Uterus (tissue), 4 donors: ENCODE data around the gene SLC33A1. TPM values are rescaled to one million over a fixed set of nuclear protein-coding genes. Genes with fewer than 3 reads are reported as not detected.
"Not testable (repeated sequence)": the region's sequence is repeated elsewhere in the genome, so short reads cannot be mapped to it uniquely, and the experiment has no call there.

ENCODE experiments used
- DNase-seq, 2 donors: peaks; one replicate each; pipeline ENCODE4 v3.0.0-alpha.2; 2019 to 2020
- H3K27ac ChIP-seq, 2 donors: fragments of 200-600 bp; sonication (generic); 1 replicate in 1 of 2; 2 replicates in 1 of 2; pipeline ENCODE4 v1.5.1; 2016 to 2018
- H3K27me3 ChIP-seq, 2 donors: fragments of 200-600 bp; sonication (generic); one replicate each; pipeline ENCODE4 v1.5.1; 2018 to 2019; ENCODE audit warnings: control low read depth in 1 of 2
- H3K36me3 ChIP-seq, 2 donors: fragments of 200-600 bp; sonication (generic); one replicate each; pipeline ENCODE4 v1.5.1; 2019; ENCODE audit warnings: control low read depth in 1 of 2
- H3K4me1 ChIP-seq, 2 donors: fragments of 200-600 bp; sonication (generic); one replicate each; pipeline ENCODE4 v1.5.1; 2018 to 2019; ENCODE audit warnings: control low read depth in 1 of 2
- H3K4me3 ChIP-seq, 2 donors: fragments of 200-600 bp; sonication (generic); 1 replicate in 1 of 2; 2 replicates in 1 of 2; pipeline ENCODE4 v1.5.1; 2018 to 2019; ENCODE audit warnings: mild to moderate bottlenecking in 1 of 2
- H3K9me3 ChIP-seq, 2 donors: fragments of 200-600 bp; sonication (generic); one replicate each; pipeline ENCODE4 v1.5.1; 2019; ENCODE audit warnings: control low read depth in 1 of 2
- CTCF ChIP-seq, 4 experiments: fragments of 200-600 bp in 2 of 4; fragments of 450-650 bp in 2 of 4; sonication (generic) in 2 of 4; IDR thresholded peaks; one replicate each; pipeline ENCODE4 v1.5.1; 2016 to 2019; ENCODE audit warnings: antibody characterized with exemption in 4 of 4, mild to moderate bottlenecking in 2 of 4, moderate library complexity in 1 of 4
- POLR2A ChIP-seq, 2 donors: fragments of 450-650 bp; IDR thresholded peaks; one replicate each; pipeline ENCODE4 v1.6.1; 2016; ENCODE audit warnings: antibody characterized with exemption in 2 of 2, mild to moderate bottlenecking in 1 of 2, moderate library complexity in 1 of 2
- intact Hi-C: fragments of 100-400 bp; cut with DNase I; formaldehyde crosslinking; loops from one replicate; pipeline ENCODE4 v1.15.1; 2023; ENCODE audit warnings: low total_unique reads
- total RNA-seq, 4 donors: library from RNA; depleted of rRNA in 3 of 4; stranded (reverse); fragments of >200 nt in 3 of 4; gene quantifications; one replicate each; pipeline versions ENCODE4 v1.1.0 to v1.2.4, GENCODE V29; 2014 to 2023
- donor health status: DM: yes; HTN: yes; CAD: no.

Gene SLC33A1
- total RNA-seq, 4 donors from 2014 or later: 33.3 to 44.6 (median 37.0) TPM

GRCh38 chr3:155847993-155848392, 6.2 kb downstream of the SLC33A1 start:
- Histone ChIP-seq H3K27ac (no peak overlapping the region), H3K4me3 (no peak overlapping the region), H3K27me3 (no peaks in the 10 kb centered on the region), H3K9me3 (no peaks in the 10 kb centered on the region), H3K36me3 (no peaks in the 10 kb centered on the region), H3K4me1 (peaks cover 4 to 13% of the 10 kb centered on the region in 2 donors)
- intact Hi-C loops: no loop called here
- no peak for TF ChIP-seq POLR2A (IDR thresholded peaks at IDR 0.05)
- no peak for TF ChIP-seq CTCF (IDR thresholded peaks at IDR 0.05)
- DNase-seq: no peak

- H3K4me3 ChIP-seq: no peak overlapping the region
- intact Hi-C loops: no loop called here
- TF ChIP-seq CTCF (IDR thresholded peaks at IDR 0.05) (no peak), POLR2A (IDR thresholded peaks at IDR 0.05) (no peak)
These were observed 8.1 kb downstream of the SLC33A1 start for GRCh38 chr3:155846119-155846518.

DNA sequence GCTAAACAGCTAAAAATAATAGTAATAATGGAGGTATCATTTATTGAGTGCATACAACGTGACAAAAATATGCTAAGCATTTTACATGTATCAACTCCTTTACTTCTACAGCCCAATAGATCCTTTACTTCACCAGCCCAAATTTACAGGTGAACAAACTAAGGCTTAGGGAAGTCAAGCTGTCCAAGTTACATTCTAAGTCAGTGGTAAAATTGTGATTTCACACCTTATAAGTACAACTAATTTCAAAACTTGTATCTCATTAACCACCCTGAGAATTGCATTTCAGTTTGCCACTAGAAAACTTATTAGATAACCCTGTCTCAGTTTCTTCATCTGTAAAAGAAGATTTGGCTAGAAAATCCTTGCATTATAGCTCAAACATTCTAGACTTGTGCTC, 10.7 kb downstream of the SLC33A1 start:
- Histone ChIP-seq H3K27me3 (no peaks in the 10 kb centered on the region), H3K27ac (no peak overlapping the region), H3K4me1 (no peaks in the 10 kb centered on the region), H3K36me3 (no peaks in the 10 kb centered on the region), H3K9me3 (no peaks in the 10 kb centered on the region), H3K4me3 (no peak overlapping the region)
- intact Hi-C loops: no loop called here
- no peak for DNase-seq
- no peak for TF ChIP-seq CTCF (IDR thresholded peaks at IDR 0.05)
- TF ChIP-seq POLR2A (IDR thresholded peaks at IDR 0.05): no peak

More at GRCh38 chr3:155846119-155846518, 8.1 kb downstream of the SLC33A1 start:
- no peaks in the 10 kb centered on the region for H3K36me3 ChIP-seq
- H3K27me3 ChIP-seq: no peaks in the 10 kb centered on the region
- H3K27ac ChIP-seq: no peak overlapping the region
- peaks cover 0 to 11% of the 10 kb centered on the region in 2 donors for H3K4me1 ChIP-seq
- no peaks in the 10 kb centered on the region for H3K9me3 ChIP-seq
- no peak for DNase-seq

- TF ChIP-seq CTCF (IDR thresholded peaks at IDR 0.05) (no peak), POLR2A (IDR thresholded peaks at IDR 0.05) (no peak)
- H3K36me3 ChIP-seq: no peaks in the 10 kb centered on the region
- H3K9me3 ChIP-seq: no peaks in the 10 kb centered on the region
- H3K4me1 ChIP-seq: no peaks in the 10 kb centered on the region
- no peak overlapping the region for H3K4me3 ChIP-seq
- intact Hi-C loops: no loop called here
- no peak for DNase-seq
- H3K27ac ChIP-seq: no peak overlapping the region
- H3K27me3 ChIP-seq: no peaks in the 10 kb centered on the region
These were observed 18.7 kb downstream of the SLC33A1 start for GRCh38 chr3:155835341-155836071.

- DNase-seq, H3K4me3 ChIP-seq, H3K9me3 ChIP-seq, H3K36me3 ChIP-seq, H3K4me1 ChIP-seq, H3K27me3 ChIP-seq, H3K27ac ChIP-seq, intact Hi-C loops: not testable (repeated sequence)
These were observed 25.6 kb downstream of the SLC33A1 start for GRCh38 chr3:155828490-155829098.
